ENCODE measurements around the gene VKORC1L1.
"Not testable (repeated sequence)": the region's sequence is repeated elsewhere in the genome, so short reads cannot be mapped to it uniquely, and the experiment has no call there.

The VKORC1L1 gene

GRCh38 chr7:65872776-65873581 is at the start of gene VKORC1L1:
Gene VKORC1L1, plus strand, starts transcription at chr7:65873074. Its CDS starts 298 bp downstream, at chr7:65873372.
- FAIRE-seq, result no peak
- peak; percentile 66 for DNase-seq (ENCODE audit: insufficient read length, low spot score)

GRCh38 chr7:65827366-65827765 is 45.5 kb upstream of the VKORC1L1 start:
- FAIRE-seq (no peak), DNase-seq (ENCODE audit: insufficient read length, low spot score) (no peak)

GRCh38 chr7:65832281-65832680 is 40.6 kb upstream of the VKORC1L1 start:
- DNase-seq (ENCODE audit: insufficient read length, low spot score) (no peak), FAIRE-seq (no peak)

GRCh38 chr7:65836684-65837083 is 36.2 kb upstream of the VKORC1L1 start:
- FAIRE-seq; DNase-seq (ENCODE audit: insufficient read length, low spot score): not testable (repeated sequence)

- not testable (repeated sequence) for DNase-seq (ENCODE audit: insufficient read length, low spot score); FAIRE-seq
These were observed 35.3 kb upstream of the VKORC1L1 start for GRCh38 chr7:65837541-65837956.

- no peak for FAIRE-seq
- no peak for DNase-seq (ENCODE audit: insufficient read length, low spot score)
These were observed 33.0 kb upstream of the VKORC1L1 start for GRCh38 chr7:65839846-65840245.

- FAIRE-seq, result no peak
- DNase-seq (ENCODE audit: insufficient read length, low spot score), result no peak
These were observed 32.4 kb upstream of the VKORC1L1 start for GRCh38 chr7:65840446-65840845.

GRCh38 chr7:65843616-65844015 is 29.3 kb upstream of the VKORC1L1 start:
- FAIRE-seq; DNase-seq (ENCODE audit: insufficient read length, low spot score): not testable (repeated sequence)

- no peak for DNase-seq (ENCODE audit: insufficient read length, low spot score)
- no peak for FAIRE-seq
These were observed 26.8 kb upstream of the VKORC1L1 start for GRCh38 chr7:65846008-65846570.

GRCh38 chr7:65853426-65853825 is 19.4 kb upstream of the VKORC1L1 start:
- FAIRE-seq; DNase-seq (ENCODE audit: insufficient read length, low spot score): not testable (repeated sequence)

GRCh38 chr7:65853892-65854291 is 19.0 kb upstream of the VKORC1L1 start:
- not testable (repeated sequence) for DNase-seq (ENCODE audit: insufficient read length, low spot score); FAIRE-seq

- DNase-seq (ENCODE audit: insufficient read length, low spot score); FAIRE-seq: not testable (repeated sequence)
These were observed 15.5 kb upstream of the VKORC1L1 start for GRCh38 chr7:65857321-65857894.

- FAIRE-seq; DNase-seq (ENCODE audit: insufficient read length, low spot score): not testable (repeated sequence)
These were observed 14.2 kb upstream of the VKORC1L1 start for GRCh38 chr7:65858660-65859059.

- not testable (repeated sequence) for FAIRE-seq; DNase-seq (ENCODE audit: insufficient read length, low spot score)
These were observed 6.6 kb upstream of the VKORC1L1 start for GRCh38 chr7:65866244-65866643.

GRCh38 chr7:65867681-65868080 is 5.2 kb upstream of the VKORC1L1 start:
- not testable (repeated sequence) for FAIRE-seq

GRCh38 chr7:65869312-65869711 is 3.6 kb upstream of the VKORC1L1 start:
- DNase-seq (ENCODE audit: insufficient read length, low spot score); FAIRE-seq: not testable (repeated sequence)

More at GRCh38 chr7:65867681-65868080, 5.2 kb upstream of the VKORC1L1 start:
- DNase-seq (ENCODE audit: insufficient read length, low spot score), result not testable (repeated sequence)

GRCh38 chr7:65871451-65871850 is 1.4 kb upstream of the VKORC1L1 start:
- DNase-seq (ENCODE audit: insufficient read length, low spot score); FAIRE-seq: not testable (repeated sequence)

GRCh38 chr7:65873582-65874193 is 814 bp downstream of the VKORC1L1 start:
- FAIRE-seq; DNase-seq (ENCODE audit: insufficient read length, low spot score): not testable (repeated sequence)

GRCh38 chr7:65875715-65876114 is 2.8 kb downstream of the VKORC1L1 start:
- not testable (repeated sequence) for FAIRE-seq; DNase-seq (ENCODE audit: insufficient read length, low spot score)

GRCh38 chr7:65879292-65880153 is 6.6 kb downstream of the VKORC1L1 start:
- FAIRE-seq; DNase-seq (ENCODE audit: insufficient read length, low spot score): not testable (repeated sequence)

All from HTR-8/SVneo (cell line).